HG03280 (cell line): Measurements from ENCODE around the gene CYBC1.
"Not testable (repeated sequence)": the region's sequence is repeated elsewhere in the genome, so short reads cannot be mapped to it uniquely, and the experiment has no call there.

ENCODE experiments used
- ATAC-seq: cut with Tn5 transposase; IDR thresholded peaks from one replicate; pipeline ENCODE4 v1.9.1; 2021; ENCODE audit warnings: mild to moderate bottlenecking, moderate library complexity; ENCODE audit not compliant: unreplicated experiment

Gene CYBC1

GRCh38 chr17:82435601-82436583 lies 14.7 kb downstream of the CYBC1 start:
- no peak for ATAC-seq

- no peak for ATAC-seq
Measured at GRCh38 chr17:82435103-82435502, 15.4 kb downstream of the CYBC1 start.

DNA sequence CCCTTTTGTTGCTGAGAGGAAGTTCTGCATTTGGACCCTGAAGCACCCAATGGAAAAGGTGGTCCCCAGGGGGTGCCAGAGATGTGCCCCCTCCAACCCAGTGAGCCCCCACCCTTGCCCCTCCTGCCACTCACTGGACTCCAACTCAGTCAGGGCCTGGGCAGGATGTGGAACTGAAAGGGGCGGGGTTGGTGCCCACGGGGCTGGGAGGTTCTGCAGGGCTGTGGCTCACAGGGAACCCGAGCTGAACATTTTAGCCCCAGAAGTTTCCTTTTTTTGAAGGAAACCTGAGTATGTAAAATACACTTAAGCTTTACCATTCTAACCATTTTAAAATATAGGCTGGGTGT lies 16.4 kb downstream of the CYBC1 start:
- no peak for ATAC-seq

GRCh38 chr17:82433560-82434215 lies 16.9 kb downstream of the CYBC1 start:
- no peak for ATAC-seq

DNA sequence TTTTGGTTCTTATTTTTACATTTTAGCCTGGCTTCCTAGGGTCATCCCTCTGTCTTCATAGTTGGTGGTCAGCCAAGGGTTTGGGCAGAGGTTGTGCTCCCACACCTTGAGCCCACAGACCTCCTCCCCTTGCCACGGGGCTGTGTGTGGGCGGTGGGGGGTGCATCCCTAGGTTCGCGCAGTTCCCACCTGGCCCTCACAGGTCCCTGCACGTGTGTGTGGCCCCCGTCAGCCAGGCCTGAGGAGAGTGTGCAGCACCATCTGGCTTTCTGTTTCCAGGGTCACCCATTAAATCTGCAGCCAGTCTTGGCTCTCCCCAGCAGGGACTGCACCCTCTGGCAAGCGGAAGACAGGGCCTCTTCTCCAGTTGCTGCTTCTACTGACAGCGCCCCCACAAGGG lies 18.5 kb downstream of the CYBC1 start:
- ATAC-seq = no peak

DNA sequence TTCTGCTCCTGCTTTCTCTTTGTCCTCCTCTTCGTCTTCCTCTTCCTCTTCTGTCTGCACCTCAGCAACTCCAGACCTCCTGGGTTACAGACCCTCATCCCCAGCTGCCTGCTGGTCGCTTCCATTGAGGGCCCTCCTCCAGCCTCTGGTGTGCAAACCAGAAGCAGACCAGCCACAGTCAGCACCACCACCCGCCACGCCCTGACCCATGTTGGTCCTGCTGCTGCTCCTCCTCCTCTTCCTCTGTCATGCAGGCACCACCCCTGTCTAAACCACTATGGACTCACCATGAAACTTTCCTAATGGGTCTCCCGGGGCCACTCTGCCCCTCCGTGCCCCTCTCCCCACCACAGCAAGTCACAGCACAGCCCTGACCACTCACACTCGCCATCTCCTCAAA lies 20.7 kb downstream of the CYBC1 start:
- ATAC-seq = no peak

GRCh38 chr17:82428546-82428945 lies 22.0 kb downstream of the CYBC1 start:
- no peak for ATAC-seq

DNA sequence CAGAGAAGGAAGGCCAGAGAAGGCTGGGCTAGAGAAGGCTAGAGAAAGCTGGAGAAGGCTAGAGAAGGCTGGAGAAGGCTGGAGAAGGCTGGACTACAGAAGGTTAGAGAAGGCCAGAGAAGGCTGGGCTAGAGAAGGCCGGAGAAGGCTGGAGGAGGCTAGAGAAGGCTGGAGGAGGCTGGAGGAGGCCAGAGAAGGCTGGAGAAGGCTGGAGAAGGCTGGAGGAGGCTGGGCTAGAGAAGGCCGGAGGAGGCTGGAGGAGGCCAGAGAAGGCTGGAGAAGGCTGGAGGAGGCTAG lies 25.7 kb downstream of the CYBC1 start:
- ATAC-seq = no peak

DNA sequence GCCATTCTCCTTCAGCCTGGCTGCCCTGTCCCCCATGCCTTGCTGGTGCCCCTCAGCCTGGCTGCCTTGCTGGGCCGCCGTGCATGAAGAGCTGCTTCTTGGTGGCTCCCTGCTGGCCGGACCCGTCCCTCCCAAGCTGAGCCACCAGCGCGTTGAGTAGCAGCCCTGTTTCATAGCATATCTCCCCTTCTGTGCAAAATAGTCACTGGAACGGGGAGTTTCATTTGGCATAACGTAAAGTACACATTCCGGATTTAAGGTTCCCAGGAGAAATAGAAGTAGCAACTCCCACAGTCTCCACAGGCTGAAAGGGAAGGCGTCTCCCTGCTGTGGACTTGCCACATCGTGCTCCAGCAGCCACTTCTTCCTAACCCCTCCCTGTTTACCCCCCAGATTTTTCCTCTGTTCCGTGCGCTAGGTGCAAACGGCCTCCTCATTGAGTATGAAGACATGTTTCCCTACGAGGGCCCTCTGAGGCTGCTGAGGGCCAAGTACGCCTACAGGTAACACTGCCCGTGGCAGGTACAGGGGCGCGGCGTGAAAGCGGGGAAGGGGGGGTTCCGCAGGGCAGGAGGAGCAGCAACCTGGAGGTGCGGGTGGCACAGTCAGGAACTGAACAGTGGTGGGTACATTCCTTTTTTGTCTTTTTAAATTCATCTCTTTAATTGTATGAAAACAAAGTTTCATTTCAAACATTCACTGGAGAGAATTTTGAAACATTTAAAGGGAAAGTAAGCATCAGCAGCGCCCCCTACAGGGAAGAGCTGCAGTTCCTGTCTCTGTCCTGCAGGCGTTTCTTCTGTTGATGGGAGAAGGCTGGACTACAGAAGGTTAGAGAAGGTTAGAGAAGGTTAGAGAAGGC lies 26.3 kb downstream of the CYBC1 start:
- no peak for ATAC-seq

- no peak for ATAC-seq
Measured at GRCh38 chr17:82419540-82419939, 31.0 kb downstream of the CYBC1 start.

DNA sequence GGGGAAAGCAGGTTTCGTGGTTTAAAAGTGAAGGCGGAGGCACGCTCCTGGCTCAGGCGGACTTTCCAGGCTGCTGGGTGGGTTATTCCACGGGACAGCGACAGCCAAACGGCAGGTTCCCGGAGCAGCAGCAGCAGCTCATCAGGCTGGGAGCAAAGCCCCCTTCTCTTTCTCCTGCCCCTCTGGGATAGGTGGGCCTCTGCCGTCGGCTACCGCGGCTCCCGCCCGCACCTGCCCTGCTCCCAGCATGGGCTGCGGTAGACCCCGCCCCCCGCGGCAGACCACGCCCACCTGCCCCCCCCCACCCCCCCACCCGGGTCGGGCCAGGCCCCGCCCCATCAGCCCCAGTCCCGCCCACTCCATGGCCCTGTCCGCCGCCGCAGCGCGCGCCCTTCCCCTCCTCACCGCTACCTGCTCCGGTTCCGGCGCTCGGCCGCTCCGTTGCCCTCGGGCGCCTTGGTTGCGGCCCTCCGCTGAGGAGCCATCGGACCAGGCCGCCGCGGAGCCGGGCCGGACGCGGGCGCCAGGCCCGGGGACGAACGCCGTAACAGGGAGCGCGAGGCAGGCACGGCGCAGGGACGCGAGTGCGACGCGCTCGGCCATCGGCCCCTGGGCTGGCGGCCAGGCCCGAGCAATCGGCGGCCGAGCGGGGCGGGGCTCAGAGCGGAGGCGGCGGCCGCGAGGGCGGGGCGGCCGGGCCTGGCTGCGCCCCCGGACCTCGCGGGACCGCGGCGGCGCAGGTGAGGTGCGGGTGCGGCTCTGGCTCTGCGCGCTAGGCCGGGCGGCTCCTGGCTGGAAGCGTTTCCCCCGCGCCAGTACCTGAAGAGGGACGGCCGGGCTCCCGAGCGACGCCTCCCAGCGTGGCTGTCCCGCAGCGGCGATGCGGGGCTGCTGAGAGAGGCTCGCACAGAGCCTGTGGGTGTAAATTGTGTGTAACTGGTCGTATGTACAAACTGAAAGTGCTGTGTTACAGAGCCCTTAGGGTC lies 32.3 kb downstream of the CYBC1 start, which contains the start of the genes HEXD and OGFOD3:
TSS of gene HEXD (plus strand) at position 347 of the 986 bp plus-strand sequence. CDS start 1,453 bp downstream, outside the sequence.
TSS of gene OGFOD3 (minus strand) at position 586 of the 986 bp plus-strand sequence. CDS start at position 485, 101 bp downstream.
- ATAC-seq = peak; percentile 89

DNA sequence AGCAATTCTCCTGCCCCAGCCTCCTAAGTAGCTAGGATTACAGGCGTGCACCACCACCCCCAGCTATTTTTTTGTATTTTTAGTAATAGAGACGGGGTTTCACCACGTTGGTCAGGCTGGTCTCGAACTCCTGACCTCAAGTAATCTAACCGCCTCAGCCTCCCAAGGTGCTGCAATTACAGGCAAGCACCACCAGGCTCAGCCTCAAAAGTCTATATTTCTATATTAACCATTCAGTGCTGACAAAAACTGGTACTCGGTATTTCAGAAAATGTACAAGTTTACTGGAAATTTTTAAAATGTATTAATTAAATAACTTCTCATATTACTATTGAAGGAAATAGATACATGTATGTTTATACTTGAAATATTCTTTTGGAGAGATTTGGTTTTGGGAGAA lies 33.8 kb downstream of the CYBC1 start:
- ATAC-seq = no peak

GRCh38 chr17:82416264-82416663 lies 34.3 kb downstream of the CYBC1 start:
- no peak for ATAC-seq

- no peak for ATAC-seq
Measured at GRCh38 chr17:82415786-82416185, 34.8 kb downstream of the CYBC1 start.

DNA sequence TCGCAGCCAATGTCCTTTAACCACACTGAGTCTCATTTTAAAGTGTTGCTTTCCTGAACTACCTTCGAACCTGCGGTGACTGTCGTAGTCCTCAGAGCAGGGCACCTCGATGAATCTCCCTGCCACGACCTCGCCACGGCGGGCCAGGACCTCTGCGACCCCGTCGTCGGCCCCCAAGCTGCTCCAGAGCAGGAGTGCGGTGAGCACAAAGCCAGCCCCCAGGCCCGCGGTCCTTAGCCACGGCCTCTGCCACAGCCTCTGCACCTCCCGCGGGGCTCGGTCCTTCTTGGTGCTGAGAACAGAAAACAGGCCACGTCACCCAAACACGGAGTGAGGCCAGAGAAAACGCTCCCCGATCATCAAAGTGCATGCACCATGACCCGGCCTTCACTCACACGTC lies 35.2 kb downstream of the CYBC1 start:
- no peak for ATAC-seq

- no peak for ATAC-seq
Measured at GRCh38 chr17:82414548-82415281, 35.8 kb downstream of the CYBC1 start.

DNA sequence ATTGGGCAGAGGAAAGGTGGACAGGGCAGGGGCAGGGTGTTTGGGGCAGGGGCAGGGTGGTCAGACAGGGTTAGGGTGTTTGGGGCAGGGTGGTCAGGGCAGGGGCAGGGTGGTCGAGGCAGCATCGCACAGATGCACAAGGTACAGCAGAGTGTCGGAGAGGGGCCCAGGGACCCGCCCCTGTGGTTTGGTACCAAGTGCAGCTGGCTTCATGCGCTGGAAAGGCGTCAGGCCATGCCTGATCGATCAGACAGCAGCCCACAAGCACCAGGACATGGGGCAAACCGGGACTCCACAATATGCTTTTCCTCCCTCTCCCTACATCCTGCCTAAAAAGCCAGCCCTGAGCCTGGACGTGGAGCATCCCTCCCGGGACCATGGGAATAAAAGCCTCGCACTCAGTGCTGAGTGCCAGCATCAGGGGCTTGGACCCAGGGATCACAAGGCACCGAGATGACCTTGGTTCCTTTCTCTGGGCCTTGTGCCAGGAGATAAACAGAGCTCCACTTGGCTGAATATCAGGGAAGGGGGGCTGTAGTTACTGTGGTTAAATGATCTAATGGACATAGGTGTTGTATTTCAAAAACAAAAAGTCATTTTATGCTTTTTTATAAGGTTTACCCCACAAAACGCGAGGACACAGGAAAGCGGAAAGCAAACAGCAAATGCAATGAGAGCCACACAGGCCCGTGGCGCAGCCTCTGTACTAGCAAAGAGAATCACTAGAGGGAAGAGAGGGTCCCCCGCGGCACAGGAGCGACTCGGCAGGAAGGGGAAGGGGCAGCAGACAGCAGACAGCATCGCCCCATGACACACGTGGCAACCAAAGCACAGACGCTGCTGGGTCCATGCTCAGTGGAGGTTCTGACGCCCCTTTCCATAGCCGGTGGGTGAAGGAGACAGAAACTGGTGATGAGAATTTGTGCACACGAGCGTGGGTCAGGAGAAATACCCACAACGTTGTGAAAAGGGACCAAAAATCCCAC lies 37.7 kb downstream of the CYBC1 start:
- no peak for ATAC-seq

- ATAC-seq = not testable (repeated sequence)
Measured at GRCh38 chr17:82412081-82412480, 38.5 kb downstream of the CYBC1 start.
